ENCODE measurements around the gene LMLN.

Gene LMLN

GRCh38 chr3:198027045-198027798 is 67.2 kb downstream of the LMLN start:
- DNase-seq, result no peak
- no peak for TF ChIP-seq CTCF (IDR thresholded peaks at IDR 0.05; ENCODE audit: low read depth, low read length)
- H3K4me3 ChIP-seq (ENCODE audit: low read depth, low read length), result no peak overlapping the region
- H3K36me3 ChIP-seq, result no peaks in the 10 kb centered on the region
- no peaks in the 10 kb centered on the region for H3K4me1 ChIP-seq
- no peaks in the 10 kb centered on the region for H3K9me3 ChIP-seq
- H3K27me3 ChIP-seq, result no peaks in the 10 kb centered on the region; the same call in 1 of the 2 replicates

GRCh38 chr3:198027799-198028390 is 67.9 kb downstream of the LMLN start:
- Histone ChIP-seq H3K36me3 (no peaks in the 10 kb centered on the region), H3K27me3 (no peaks in the 10 kb centered on the region; the same call in none of the 2 replicates), H3K4me1 (no peaks in the 10 kb centered on the region), H3K4me3 (ENCODE audit: low read depth, low read length) (no peak overlapping the region), H3K9me3 (no peaks in the 10 kb centered on the region)
- no peak for DNase-seq
- TF ChIP-seq CTCF (IDR thresholded peaks at IDR 0.05; ENCODE audit: low read depth, low read length), result no peak

GRCh38 chr3:198028718-198029117 is 68.7 kb downstream of the LMLN start:
- Histone ChIP-seq H3K36me3 (no peaks in the 10 kb centered on the region), H3K9me3 (no peaks in the 10 kb centered on the region), H3K4me1 (no peaks in the 10 kb centered on the region), H3K27me3 (no peaks in the 10 kb centered on the region; the same call in none of the 2 replicates), H3K4me3 (ENCODE audit: low read depth, low read length) (no peak overlapping the region)
- DNase-seq, result no peak
- no peak for TF ChIP-seq CTCF (IDR thresholded peaks at IDR 0.05; ENCODE audit: low read depth, low read length)

- no peak for DNase-seq
- H3K9me3 ChIP-seq, result no peaks in the 10 kb centered on the region
- H3K27me3 ChIP-seq, result no peaks in the 10 kb centered on the region; the same call in none of the 2 replicates
- H3K36me3 ChIP-seq, result no peaks in the 10 kb centered on the region
- no peaks in the 10 kb centered on the region for H3K4me1 ChIP-seq
- no peak overlapping the region for H3K4me3 ChIP-seq (ENCODE audit: low read depth, low read length)
- TF ChIP-seq CTCF (IDR thresholded peaks at IDR 0.05; ENCODE audit: low read depth, low read length), result no peak
Observed at GRCh38 chr3:198030125-198030524, 70.1 kb downstream of the LMLN start.

GRCh38 chr3:198030726-198031125 is 70.7 kb downstream of the LMLN start:
- no peak overlapping the region for H3K4me3 ChIP-seq (ENCODE audit: low read depth, low read length)
- no peak for TF ChIP-seq CTCF (IDR thresholded peaks at IDR 0.05; ENCODE audit: low read depth, low read length)
- H3K4me1 ChIP-seq, result no peaks in the 10 kb centered on the region
- no peaks in the 10 kb centered on the region; the same call in none of the 2 replicates for H3K27me3 ChIP-seq
- no peak for DNase-seq
- H3K36me3 ChIP-seq, result no peaks in the 10 kb centered on the region
- H3K9me3 ChIP-seq, result no peaks in the 10 kb centered on the region

Measured in BE2C (cell line).